ENCODE measurements around the gene IFT57.

IFT57 gene

DNA sequence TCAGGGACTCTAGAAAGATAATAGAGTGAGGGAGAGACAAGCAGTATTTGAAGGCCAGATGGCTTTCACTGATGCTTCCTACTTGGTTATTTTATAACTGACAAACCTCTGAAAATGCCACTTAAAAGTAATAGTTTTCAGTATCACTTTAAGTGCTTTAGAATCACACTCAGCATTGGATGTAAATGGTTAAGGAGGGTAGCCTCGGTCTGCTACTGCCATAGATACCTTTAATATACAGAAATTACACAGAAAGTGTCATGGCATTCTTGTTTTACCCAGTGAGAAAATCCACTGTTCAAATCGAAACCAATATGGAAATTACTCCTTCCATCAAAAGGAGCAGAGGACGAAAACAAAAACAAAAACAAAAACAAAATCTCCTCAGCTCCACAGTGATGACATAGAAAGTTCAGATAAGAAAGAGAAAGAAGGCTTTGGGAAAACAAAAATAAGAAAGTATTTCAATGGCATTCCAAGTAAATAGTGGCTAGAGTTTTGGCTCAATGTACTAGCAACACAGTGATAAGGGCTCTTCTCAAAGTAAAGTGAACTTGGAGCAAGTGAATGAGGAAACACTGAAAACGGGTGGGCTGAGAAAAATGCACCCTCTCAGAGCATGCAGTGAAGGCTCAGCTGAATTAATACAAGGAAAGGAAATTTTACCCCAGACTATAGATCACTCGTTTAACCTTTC lies 88.2 kb downstream of the IFT57 start:
- H3K36me3 Mint-ChIP-seq (ENCODE audit: low read depth), result peaks cover 75% of the 10 kb centered on the region
- H3K4me1 Mint-ChIP-seq (ENCODE audit: low read depth), result peaks cover 58% of the 10 kb centered on the region
- peak overlapping the region; percentile 80 for H3K4me3 Mint-ChIP-seq
- H3K27ac Mint-ChIP-seq, result peak overlapping the region; percentile 87
- H3K9me3 Mint-ChIP-seq, result no peaks in the 10 kb centered on the region
- H3K27me3 Mint-ChIP-seq (ENCODE audit: low read depth), result no peaks in the 10 kb centered on the region

- Mint-ChIP-seq H3K4me1 (ENCODE audit: low read depth) (peaks cover 67% of the 10 kb centered on the region), H3K36me3 (ENCODE audit: low read depth) (peaks cover 78% of the 10 kb centered on the region), H3K4me3 (peak overlapping the region; percentile 68), H3K27ac (peak overlapping the region; percentile 56), H3K27me3 (ENCODE audit: low read depth) (no peaks in the 10 kb centered on the region), H3K9me3 (peaks cover 8% of the 10 kb centered on the region)
These were observed 89.2 kb downstream of the IFT57 start for GRCh38 chr3:108133048-108133369.

- Mint-ChIP-seq H3K36me3 (ENCODE audit: low read depth) (peaks cover 73% of the 10 kb centered on the region), H3K4me1 (ENCODE audit: low read depth) (peaks cover 73% of the 10 kb centered on the region), H3K4me3 (peak overlapping the region; percentile 41), H3K27ac (no peak overlapping the region), H3K27me3 (ENCODE audit: low read depth) (no peaks in the 10 kb centered on the region), H3K9me3 (peaks cover 11% of the 10 kb centered on the region)
These were observed 90.6 kb downstream of the IFT57 start for GRCh38 chr3:108131475-108132134.

DNA sequence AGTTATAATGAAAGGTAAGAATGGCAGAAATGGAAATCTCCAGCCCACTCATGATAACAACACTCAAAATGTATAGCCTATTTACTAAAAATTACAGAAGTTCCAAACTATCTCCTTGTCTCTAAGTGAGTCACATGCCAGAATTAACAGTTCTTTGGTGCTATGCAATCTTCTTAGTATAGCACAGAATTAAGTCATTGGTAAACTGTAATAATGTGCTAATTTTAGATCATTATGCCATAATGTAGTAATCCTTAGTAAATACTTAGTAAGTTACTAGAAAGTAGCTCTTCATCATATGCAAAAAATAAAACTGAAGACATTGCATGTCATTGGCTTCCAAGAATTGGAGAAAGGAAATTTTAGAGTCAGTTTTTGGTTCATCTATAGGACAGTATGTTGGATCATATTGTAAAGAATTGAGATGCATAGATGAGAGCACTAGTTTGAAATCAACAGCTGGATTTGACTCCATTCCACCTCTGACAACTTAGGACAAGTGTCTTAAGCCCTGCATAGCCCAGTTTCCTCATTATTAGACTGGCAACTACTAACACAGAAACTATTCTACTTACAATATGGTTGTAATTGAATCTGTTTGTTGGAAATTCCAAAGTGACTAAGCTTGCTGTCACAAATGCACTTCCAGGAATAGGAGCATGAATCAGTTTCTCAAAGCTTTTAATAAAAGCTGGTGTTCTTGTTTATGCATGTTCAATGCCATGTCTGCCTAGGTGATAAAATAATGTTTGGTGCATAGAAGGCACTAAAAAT lies 91.3 kb downstream of the IFT57 start:
- Mint-ChIP-seq H3K4me3 (no peak overlapping the region), H3K4me1 (ENCODE audit: low read depth) (peaks cover 73% of the 10 kb centered on the region), H3K27ac (no peak overlapping the region), H3K36me3 (ENCODE audit: low read depth) (peaks cover 67% of the 10 kb centered on the region), H3K9me3 (peaks cover 11% of the 10 kb centered on the region), H3K27me3 (ENCODE audit: low read depth) (no peaks in the 10 kb centered on the region)

DNA sequence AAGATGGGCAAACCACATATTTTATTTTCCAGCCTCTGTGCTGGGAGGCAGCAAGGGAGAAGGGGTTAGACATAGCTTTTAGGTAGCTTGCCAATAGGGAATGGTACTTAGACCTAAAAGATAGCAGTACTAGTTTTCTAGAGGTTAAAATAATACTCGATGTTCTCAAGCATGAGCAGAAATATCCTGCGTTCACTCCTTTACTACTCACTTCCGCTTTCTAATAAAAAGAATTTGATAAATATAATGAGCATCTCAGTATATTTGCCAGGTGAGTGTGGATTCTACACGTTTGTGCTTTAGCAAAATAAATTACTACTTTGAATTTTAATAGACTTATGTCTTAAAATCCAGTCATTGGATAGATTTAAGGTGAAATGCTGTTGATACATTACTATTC lies 92.0 kb downstream of the IFT57 start:
- Mint-ChIP-seq H3K4me3 (no peak overlapping the region), H3K27me3 (ENCODE audit: low read depth) (no peaks in the 10 kb centered on the region), H3K36me3 (ENCODE audit: low read depth) (peaks cover 65% of the 10 kb centered on the region), H3K4me1 (ENCODE audit: low read depth) (peaks cover 76% of the 10 kb centered on the region), H3K9me3 (peaks cover 11% of the 10 kb centered on the region), H3K27ac (peak overlapping the region; percentile 11)

DNA sequence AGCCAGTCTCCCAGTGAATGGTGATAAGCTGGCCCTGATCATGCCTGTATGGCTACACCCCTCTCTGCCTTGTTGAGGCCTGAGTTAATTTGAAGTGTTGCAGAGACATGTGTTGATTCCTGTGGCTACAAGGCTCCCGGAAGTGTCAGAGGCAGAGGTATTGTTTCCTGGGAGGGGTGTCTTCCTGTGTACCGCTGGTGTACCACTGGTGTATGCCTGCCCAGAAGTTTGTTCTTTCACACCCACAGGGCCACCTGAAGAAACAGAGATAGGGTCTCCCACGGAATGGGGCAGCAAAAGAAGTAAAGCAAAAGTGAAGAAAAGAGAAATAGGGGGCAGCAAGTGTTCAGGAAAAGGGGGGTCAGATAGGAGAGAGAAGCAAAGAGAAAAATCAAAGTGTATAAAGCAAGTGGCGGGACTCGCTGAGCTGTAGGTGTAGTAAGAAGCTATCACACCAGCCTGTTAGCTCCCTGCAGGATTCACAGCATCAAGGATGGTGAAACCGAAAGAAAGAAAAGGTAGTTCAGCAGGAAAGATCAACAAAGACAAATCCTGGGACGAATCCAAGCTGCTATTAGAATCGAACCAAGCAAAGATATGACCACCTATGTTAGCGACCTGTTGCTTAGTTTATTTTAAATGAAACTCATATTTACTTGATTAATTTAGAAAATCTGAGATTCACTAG lies 94.8 kb downstream of the IFT57 start:
- Mint-ChIP-seq H3K27me3 (ENCODE audit: low read depth) (no peaks in the 10 kb centered on the region), H3K4me3 (peak overlapping the region; percentile 95)

DNA sequence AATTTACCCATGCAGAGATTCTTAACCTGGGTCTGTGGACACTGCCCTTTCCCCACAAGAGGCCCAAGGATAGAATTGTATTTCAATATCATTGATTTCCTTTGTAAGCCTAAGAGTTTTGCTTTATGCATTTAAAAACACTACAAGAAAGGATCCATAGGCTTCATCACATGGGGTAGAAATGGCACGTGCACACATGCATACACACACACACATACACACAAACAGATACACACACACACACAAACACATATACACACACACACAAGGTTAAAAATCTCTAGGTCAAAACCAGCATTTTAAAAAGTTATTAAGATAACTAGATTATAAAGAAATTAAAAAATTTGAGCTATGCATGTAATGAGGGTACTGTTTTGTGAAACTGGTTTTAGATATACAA lies 95.9 kb downstream of the IFT57 start:
- peaks cover 62% of the 10 kb centered on the region for H3K4me1 Mint-ChIP-seq (ENCODE audit: low read depth)
- peak overlapping the region; percentile 90 for H3K4me3 Mint-ChIP-seq
- H3K27me3 Mint-ChIP-seq (ENCODE audit: low read depth), result peaks cover 3% of the 10 kb centered on the region
- peaks cover 11% of the 10 kb centered on the region for H3K9me3 Mint-ChIP-seq
- peak overlapping the region; percentile 100 for H3K27ac Mint-ChIP-seq
- H3K36me3 Mint-ChIP-seq (ENCODE audit: low read depth), result peaks cover 38% of the 10 kb centered on the region

More for the DNA sequence above, 94.8 kb downstream of the IFT57 start:
- Mint-ChIP-seq H3K9me3 (peaks cover 11% of the 10 kb centered on the region), H3K4me1 (ENCODE audit: low read depth) (peaks cover 69% of the 10 kb centered on the region), H3K27ac (peak overlapping the region; percentile 97), H3K36me3 (ENCODE audit: low read depth) (peaks cover 48% of the 10 kb centered on the region)

- Mint-ChIP-seq H3K27me3 (ENCODE audit: low read depth) (peaks cover 3% of the 10 kb centered on the region), H3K4me1 (ENCODE audit: low read depth) (peaks cover 55% of the 10 kb centered on the region), H3K4me3 (peak overlapping the region; percentile 90), H3K9me3 (peaks cover 11% of the 10 kb centered on the region), H3K36me3 (ENCODE audit: low read depth) (peaks cover 30% of the 10 kb centered on the region), H3K27ac (peak overlapping the region; percentile 100)
These were observed 96.6 kb downstream of the IFT57 start for GRCh38 chr3:108125550-108126071.

DNA sequence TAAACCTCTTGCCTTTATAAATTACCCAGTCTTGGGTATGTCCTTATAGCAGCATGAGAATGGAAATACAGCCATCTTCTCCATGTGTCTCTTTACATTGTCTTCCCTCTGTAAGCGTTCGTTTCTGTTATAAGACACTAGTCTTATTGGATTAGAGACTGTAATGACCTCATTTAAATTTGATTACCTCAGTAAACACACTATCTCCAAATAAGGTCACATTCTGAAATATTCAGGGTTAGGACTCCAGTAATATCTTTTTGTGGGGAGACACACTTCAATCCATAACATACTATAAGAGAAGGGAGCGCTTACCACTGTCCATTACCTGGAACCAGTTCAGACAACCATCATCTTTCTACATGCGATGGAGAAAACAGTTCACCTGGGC lies 97.1 kb downstream of the IFT57 start:
- peaks cover 11% of the 10 kb centered on the region for H3K9me3 Mint-ChIP-seq
- peaks cover 53% of the 10 kb centered on the region for H3K4me1 Mint-ChIP-seq (ENCODE audit: low read depth)
- peak overlapping the region; percentile 100 for H3K27ac Mint-ChIP-seq
- peak overlapping the region; percentile 90 for H3K4me3 Mint-ChIP-seq
- H3K36me3 Mint-ChIP-seq (ENCODE audit: low read depth), result peaks cover 29% of the 10 kb centered on the region
- H3K27me3 Mint-ChIP-seq (ENCODE audit: low read depth), result peaks cover 3% of the 10 kb centered on the region

GRCh38 chr3:108124337-108125152 lies 97.7 kb downstream of the IFT57 start:
- H3K4me1 Mint-ChIP-seq (ENCODE audit: low read depth), result peaks cover 51% of the 10 kb centered on the region
- peaks cover 3% of the 10 kb centered on the region for H3K27me3 Mint-ChIP-seq (ENCODE audit: low read depth)

GRCh38 chr3:108123326-108123725 lies 98.9 kb downstream of the IFT57 start:
- H3K27me3 Mint-ChIP-seq (ENCODE audit: low read depth), result peaks cover 3% of the 10 kb centered on the region
- peaks cover 15% of the 10 kb centered on the region for H3K36me3 Mint-ChIP-seq (ENCODE audit: low read depth)
- H3K9me3 Mint-ChIP-seq, result peaks cover 11% of the 10 kb centered on the region
- H3K4me3 Mint-ChIP-seq, result no peak overlapping the region
- H3K4me1 Mint-ChIP-seq (ENCODE audit: low read depth), result peaks cover 49% of the 10 kb centered on the region
- H3K27ac Mint-ChIP-seq, result peak overlapping the region; percentile 60

More at GRCh38 chr3:108124337-108125152, 97.7 kb downstream of the IFT57 start:
- peaks cover 11% of the 10 kb centered on the region for H3K9me3 Mint-ChIP-seq
- H3K27ac Mint-ChIP-seq, result peak overlapping the region; percentile 100
- H3K4me3 Mint-ChIP-seq, result peak overlapping the region; percentile 90
- peaks cover 25% of the 10 kb centered on the region for H3K36me3 Mint-ChIP-seq (ENCODE audit: low read depth)

GRCh38 chr3:108122276-108122675 lies 99.9 kb downstream of the IFT57 start:
- no peak overlapping the region for H3K27ac Mint-ChIP-seq
- no peak overlapping the region for H3K4me3 Mint-ChIP-seq
- peaks cover 8% of the 10 kb centered on the region for H3K36me3 Mint-ChIP-seq (ENCODE audit: low read depth)
- H3K9me3 Mint-ChIP-seq, result peaks cover 5% of the 10 kb centered on the region
- H3K4me1 Mint-ChIP-seq (ENCODE audit: low read depth), result peaks cover 50% of the 10 kb centered on the region
- peaks cover 3% of the 10 kb centered on the region for H3K27me3 Mint-ChIP-seq (ENCODE audit: low read depth)

DNA sequence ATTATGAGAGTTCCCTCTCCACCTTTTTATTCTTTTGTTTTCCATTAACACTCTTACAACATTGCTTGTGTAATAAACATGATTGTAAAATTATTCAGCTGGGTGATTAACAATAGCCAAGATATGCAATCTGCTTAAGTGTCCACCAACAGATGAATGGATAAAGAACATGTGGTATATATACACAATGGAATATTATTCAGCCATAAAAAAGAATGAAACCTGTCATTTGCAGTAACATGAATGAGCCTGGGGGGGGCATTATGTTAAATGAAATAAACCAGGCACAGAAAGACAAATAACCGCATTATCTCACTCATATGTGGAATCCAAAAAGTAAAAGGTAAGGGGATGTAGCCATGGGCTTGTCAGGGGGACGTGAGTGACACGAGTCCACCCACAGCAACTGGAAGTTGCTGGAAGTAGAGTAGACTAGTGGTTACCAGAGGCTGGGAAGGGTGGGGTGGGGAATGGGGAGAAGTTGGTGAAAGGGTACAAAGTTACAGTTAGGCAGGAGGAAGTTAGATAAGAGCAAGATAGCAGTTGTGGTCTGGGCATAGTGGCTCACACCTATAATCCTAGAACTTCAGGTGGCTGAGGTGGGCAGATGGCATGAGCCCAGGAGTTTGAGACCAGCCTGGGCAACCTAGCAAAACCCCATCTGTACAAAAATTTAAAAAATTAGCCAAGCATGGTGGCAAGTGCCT lies 102.7 kb downstream of the IFT57 start:
- Mint-ChIP-seq H3K27ac (no peak overlapping the region), H3K27me3 (ENCODE audit: low read depth) (peaks cover 15% of the 10 kb centered on the region), H3K36me3 (ENCODE audit: low read depth) (no peaks in the 10 kb centered on the region), H3K4me3 (no peak overlapping the region), H3K4me1 (ENCODE audit: low read depth) (peaks cover 33% of the 10 kb centered on the region), H3K9me3 (peaks cover 4% of the 10 kb centered on the region)
